Measurements from ENCODE around the gene RNASE7.

RNASE7 gene

DNA sequence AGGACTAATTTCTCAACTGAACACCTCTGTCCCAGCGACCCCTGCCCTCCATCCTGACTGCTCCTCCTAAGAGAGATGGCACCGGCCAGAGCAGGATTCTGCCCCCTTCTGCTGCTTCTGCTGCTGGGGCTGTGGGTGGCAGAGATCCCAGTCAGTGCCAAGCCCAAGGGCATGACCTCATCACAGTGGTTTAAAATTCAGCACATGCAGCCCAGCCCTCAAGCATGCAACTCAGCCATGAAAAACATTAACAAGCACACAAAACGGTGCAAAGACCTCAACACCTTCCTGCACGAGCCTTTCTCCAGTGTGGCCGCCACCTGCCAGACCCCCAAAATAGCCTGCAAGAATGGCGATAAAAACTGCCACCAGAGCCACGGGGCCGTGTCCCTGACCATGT, 756 bp downstream of the RNASE7 start:
- Mint-ChIP-seq H3K4me3 (no peak overlapping the region), H3K36me3 (ENCODE audit: low read depth) (no peaks in the 10 kb centered on the region), H3K9me3 (no peaks in the 10 kb centered on the region), H3K27me3 (ENCODE audit: low read depth) (no peaks in the 10 kb centered on the region), H3K27ac (peak overlapping the region in 2 of 3 experiments; percentile 34 to 58), H3K4me1 (peaks cover 52% of the 10 kb centered on the region)
- TF ChIP-seq CTCF (IDR thresholded peaks at IDR 0.05; ENCODE audit: unreplicated experiment in 3 of 3): no peak

GRCh38 chr14:21043387-21043973, 1.3 kb downstream of the RNASE7 start:
- Mint-ChIP-seq H3K9me3 (no peaks in the 10 kb centered on the region), H3K27ac (peak overlapping the region; percentile 34 to 58 (median 46)), H3K4me3 (no peak overlapping the region), H3K27me3 (ENCODE audit: low read depth) (no peaks in the 10 kb centered on the region), H3K36me3 (ENCODE audit: low read depth) (no peaks in the 10 kb centered on the region), H3K4me1 (peaks cover 49% of the 10 kb centered on the region)
- TF ChIP-seq CTCF (IDR thresholded peaks at IDR 0.05; ENCODE audit: unreplicated experiment in 3 of 3): no peak

DNA sequence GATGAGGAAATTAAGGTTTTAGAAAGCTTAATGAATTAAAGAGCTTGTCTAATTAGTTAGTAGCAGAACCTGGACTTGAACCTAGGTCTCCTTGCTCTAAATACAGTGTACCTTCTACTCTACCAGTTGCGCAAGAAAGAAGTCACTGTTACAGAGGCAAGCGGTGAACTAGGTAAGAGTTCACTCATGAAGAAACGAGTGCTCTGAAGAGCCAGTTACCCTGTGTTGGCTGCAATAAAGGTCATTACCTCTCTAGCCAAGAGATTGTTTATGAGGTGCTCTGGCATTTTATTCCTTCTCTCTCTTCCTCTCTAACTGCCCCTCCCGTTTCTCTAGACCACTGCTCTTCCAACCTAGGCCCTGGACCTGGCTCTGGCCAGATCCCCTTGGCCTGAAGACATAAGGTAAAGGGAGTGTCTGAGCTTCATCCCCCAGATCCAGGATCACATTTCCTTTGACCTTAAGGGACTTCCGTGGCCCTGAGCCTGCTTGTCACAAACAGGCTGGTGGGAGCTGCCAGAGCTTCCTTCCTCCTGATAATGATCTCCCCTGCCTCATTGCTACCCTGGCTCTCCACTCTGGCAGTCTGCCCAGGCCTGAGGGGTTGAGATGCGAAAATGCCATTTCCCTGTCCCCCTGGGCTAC, 1.9 kb downstream of the RNASE7 start:
- no peaks in the 10 kb centered on the region for H3K9me3 Mint-ChIP-seq
- no peaks in the 10 kb centered on the region for H3K27me3 Mint-ChIP-seq (ENCODE audit: low read depth)
- H3K36me3 Mint-ChIP-seq (ENCODE audit: low read depth): no peaks in the 10 kb centered on the region
- H3K4me1 Mint-ChIP-seq: peaks cover 46% of the 10 kb centered on the region
- no peak overlapping the region for H3K4me3 Mint-ChIP-seq
- no peak for TF ChIP-seq CTCF (IDR thresholded peaks at IDR 0.05; ENCODE audit: unreplicated experiment in 3 of 3)
- no peak overlapping the region for H3K27ac Mint-ChIP-seq

DNA sequence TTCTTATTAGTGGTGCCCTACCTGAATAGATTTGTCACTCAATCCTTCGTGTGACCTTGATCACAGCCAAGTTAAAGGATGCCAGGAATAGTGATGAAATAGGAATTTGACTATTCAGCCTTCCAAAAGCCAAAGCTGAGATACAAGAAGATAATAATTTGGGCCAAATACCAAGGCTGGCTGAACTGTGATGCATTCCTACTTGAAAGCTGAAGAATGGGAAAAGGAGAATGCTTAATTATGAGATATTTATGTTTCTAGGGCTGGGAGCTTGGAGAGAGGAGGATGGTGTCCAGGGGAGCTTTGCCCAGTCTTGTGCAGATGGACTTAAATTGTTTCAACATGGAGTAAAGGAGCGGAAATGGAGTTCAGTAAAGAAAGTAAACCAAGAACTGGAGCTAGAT, 5.2 kb downstream of the RNASE7 start:
- Mint-ChIP-seq H3K4me1 (peaks cover 29% of the 10 kb centered on the region), H3K9me3 (no peaks in the 10 kb centered on the region), H3K36me3 (ENCODE audit: low read depth) (no peaks in the 10 kb centered on the region), H3K27ac (peak overlapping the region in 1 of 3 experiments; percentile 23), H3K4me3 (no peak overlapping the region), H3K27me3 (ENCODE audit: low read depth) (no peaks in the 10 kb centered on the region)
- no peak for TF ChIP-seq CTCF (IDR thresholded peaks at IDR 0.05; ENCODE audit: unreplicated experiment in 3 of 3)

DNA sequence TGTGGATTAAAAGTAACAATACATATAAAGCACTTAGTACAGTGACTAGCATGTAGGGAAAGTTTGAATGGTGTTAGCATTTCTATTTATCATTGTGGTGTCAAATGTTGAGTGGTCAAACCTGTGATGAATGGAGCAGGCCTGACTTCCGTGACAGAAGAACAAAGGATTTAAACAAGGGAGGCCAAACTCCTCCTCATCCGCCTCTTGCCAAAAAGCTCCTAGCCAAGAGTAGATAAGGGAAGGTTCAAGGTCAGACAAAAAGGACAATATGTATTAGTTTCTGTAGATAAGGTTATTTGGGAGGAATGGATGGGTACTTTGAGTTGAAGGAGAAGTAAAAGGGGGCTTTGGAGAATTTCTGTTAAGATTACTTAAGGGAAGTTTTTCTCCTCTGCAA, 6.5 kb downstream of the RNASE7 start:
- Mint-ChIP-seq H3K4me1 (peaks cover 16% of the 10 kb centered on the region), H3K27ac (peak overlapping the region in 1 of 3 experiments; percentile 54), H3K36me3 (ENCODE audit: low read depth) (no peaks in the 10 kb centered on the region), H3K4me3 (no peak overlapping the region), H3K27me3 (ENCODE audit: low read depth) (no peaks in the 10 kb centered on the region), H3K9me3 (no peaks in the 10 kb centered on the region)
- TF ChIP-seq CTCF (IDR thresholded peaks at IDR 0.05; ENCODE audit: unreplicated experiment in 3 of 3): no peak

GRCh38 chr14:21049271-21049673, 7.1 kb downstream of the RNASE7 start:
- no peak overlapping the region for H3K4me3 Mint-ChIP-seq
- no peaks in the 10 kb centered on the region for H3K27me3 Mint-ChIP-seq (ENCODE audit: low read depth)
- H3K4me1 Mint-ChIP-seq: peaks cover 19% of the 10 kb centered on the region
- TF ChIP-seq CTCF (IDR thresholded peaks at IDR 0.05; ENCODE audit: unreplicated experiment in 3 of 3): no peak
- H3K36me3 Mint-ChIP-seq (ENCODE audit: low read depth): no peaks in the 10 kb centered on the region
- H3K27ac Mint-ChIP-seq: no peak overlapping the region
- no peaks in the 10 kb centered on the region for H3K9me3 Mint-ChIP-seq
